ENCODE results near the gene ZBTB38. TPM values are rescaled to one million over a fixed set of nuclear protein-coding genes. Genes with fewer than 3 reads are reported as not detected.
A peak's percentile ranks its signal among the peaks of the same experiment; 100 is the strongest.

The ZBTB38 gene
- total and polyA plus RNA-seq, 2 of the 13 experiments (the other 11 are each of a cell fraction or from before 2014, with no cell fraction given): 26.8 to 51.7 TPM

DNA sequence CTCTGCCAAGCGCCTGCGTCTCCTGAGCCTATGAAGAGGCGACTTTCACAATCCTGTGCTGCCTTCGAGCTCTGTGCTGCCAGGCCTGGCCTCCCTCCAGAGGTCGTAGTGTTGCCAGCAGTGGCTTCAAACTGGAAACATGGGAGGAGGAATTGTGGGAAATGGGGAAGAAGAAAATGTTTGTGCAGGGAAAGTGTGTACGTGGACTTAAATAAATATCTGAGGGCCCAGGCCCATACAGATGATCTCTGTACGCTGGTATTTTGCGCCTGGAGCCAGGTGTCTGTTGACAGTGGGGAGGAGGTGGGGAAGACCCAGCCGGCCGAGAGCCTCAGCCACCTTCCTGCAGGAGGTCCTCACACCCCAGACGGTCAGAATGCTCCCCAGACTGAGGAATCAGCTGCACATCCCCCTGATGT lies 44.6 kb downstream of the ZBTB38 start (continued):
- TF ChIP-seq, protein P1, sequence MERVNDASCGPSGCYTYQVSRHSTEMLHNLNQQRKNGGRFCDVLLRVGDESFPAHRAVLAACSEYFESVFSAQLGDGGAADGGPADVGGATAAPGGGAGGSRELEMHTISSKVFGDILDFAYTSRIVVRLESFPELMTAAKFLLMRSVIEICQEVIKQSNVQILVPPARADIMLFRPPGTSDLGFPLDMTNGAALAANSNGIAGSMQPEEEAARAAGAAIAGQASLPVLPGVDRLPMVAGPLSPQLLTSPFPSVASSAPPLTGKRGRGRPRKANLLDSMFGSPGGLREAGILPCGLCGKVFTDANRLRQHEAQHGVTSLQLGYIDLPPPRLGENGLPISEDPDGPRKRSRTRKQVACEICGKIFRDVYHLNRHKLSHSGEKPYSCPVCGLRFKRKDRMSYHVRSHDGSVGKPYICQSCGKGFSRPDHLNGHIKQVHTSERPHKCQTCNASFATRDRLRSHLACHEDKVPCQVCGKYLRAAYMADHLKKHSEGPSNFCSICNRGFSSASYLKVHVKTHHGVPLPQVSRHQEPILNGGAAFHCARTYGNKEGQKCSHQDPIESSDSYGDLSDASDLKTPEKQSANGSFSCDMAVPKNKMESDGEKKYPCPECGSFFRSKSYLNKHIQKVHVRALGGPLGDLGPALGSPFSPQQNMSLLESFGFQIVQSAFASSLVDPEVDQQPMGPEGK (CRISPR knock-in tag; IDR thresholded peaks at IDR 0.05): peak; percentile 46
- TF ChIP-seq, protein P2, sequence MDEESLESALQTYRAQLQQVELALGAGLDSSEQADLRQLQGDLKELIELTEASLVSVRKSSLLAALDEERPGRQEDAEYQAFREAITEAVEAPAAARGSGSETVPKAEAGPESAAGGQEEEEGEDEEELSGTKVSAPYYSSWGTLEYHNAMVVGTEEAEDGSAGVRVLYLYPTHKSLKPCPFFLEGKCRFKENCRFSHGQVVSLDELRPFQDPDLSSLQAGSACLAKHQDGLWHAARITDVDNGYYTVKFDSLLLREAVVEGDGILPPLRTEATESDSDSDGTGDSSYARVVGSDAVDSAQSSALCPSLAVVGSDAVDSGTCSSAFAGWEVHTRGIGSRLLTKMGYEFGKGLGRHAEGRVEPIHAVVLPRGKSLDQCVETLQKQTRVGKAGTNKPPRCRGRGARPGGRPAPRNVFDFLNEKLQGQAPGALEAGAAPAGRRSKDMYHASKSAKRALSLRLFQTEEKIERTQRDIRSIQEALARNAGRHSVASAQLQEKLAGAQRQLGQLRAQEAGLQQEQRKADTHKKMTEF (CRISPR knock-in tag; IDR thresholded peaks at IDR 0.05): peak; percentile 74
- TF ChIP-seq CBX1 (IDR thresholded peaks at IDR 0.05; ENCODE audit: low read depth) (peak; percentile 38), ZBTB33 (CRISPR knock-in tag; IDR thresholded peaks at IDR 0.05) (peak; percentile 54), MTERF4 (CRISPR knock-in tag; IDR thresholded peaks at IDR 0.05) (0 out of 2 replicates have a peak, but pooled peaks have one; percentile 32), TOE1 (CRISPR knock-in tag; IDR thresholded peaks at IDR 0.05) (no peak), DR1 (CRISPR knock-in tag; IDR thresholded peaks at IDR 0.05) (peak; percentile 33; the same call in 1 of the 2 replicates), IRF9 (CRISPR knock-in tag; IDR thresholded peaks at IDR 0.05; ENCODE audit: borderline replicate concordance) (no peak), RELA (CRISPR knock-in tag; IDR thresholded peaks at IDR 0.05) (no peak), DNMT3B (CRISPR knock-in tag; conservative IDR thresholded peaks at IDR 0.05) (no peak), ZFP1 (CRISPR knock-in tag; IDR thresholded peaks at IDR 0.05) (peak; percentile 25; the same call in 1 of the 2 replicates), AHR (CRISPR knock-in tag; IDR thresholded peaks at IDR 0.05) (no peak), KLF15 (CRISPR knock-in tag; IDR thresholded peaks at IDR 0.05; ENCODE audit: borderline replicate concordance) (no peak), ETV5 (CRISPR knock-in tag; IDR thresholded peaks at IDR 0.05; ENCODE audit: borderline replicate concordance) (0 out of 2 replicates have a peak, but pooled peaks have one; percentile 45), NAIF1 (CRISPR knock-in tag; IDR thresholded peaks at IDR 0.05; ENCODE audit: borderline replicate concordance) (no peak), PTBP1 (IDR thresholded peaks at IDR 0.05; ENCODE audit: low read depth, low read length, poor library complexity, severe bottlenecking) (no peak), NFE2L1 (CRISPR knock-in tag; IDR thresholded peaks at IDR 0.05; ENCODE audit: borderline replicate concordance) (no peak), NPAS2 (CRISPR knock-in tag; IDR thresholded peaks at IDR 0.05; ENCODE audit: borderline replicate concordance) (no peak), SIX4 (CRISPR knock-in tag; IDR thresholded peaks at IDR 0.05) (0 out of 2 replicates have a peak, but pooled peaks have one; percentile 44), ATRX (CRISPR knock-in tag; IDR thresholded peaks at IDR 0.05; ENCODE audit: borderline replicate concordance) (no peak), SALL1 (CRISPR knock-in tag; IDR thresholded peaks at IDR 0.05) (peak; percentile 92)
- TF ChIP-seq, protein P3, sequence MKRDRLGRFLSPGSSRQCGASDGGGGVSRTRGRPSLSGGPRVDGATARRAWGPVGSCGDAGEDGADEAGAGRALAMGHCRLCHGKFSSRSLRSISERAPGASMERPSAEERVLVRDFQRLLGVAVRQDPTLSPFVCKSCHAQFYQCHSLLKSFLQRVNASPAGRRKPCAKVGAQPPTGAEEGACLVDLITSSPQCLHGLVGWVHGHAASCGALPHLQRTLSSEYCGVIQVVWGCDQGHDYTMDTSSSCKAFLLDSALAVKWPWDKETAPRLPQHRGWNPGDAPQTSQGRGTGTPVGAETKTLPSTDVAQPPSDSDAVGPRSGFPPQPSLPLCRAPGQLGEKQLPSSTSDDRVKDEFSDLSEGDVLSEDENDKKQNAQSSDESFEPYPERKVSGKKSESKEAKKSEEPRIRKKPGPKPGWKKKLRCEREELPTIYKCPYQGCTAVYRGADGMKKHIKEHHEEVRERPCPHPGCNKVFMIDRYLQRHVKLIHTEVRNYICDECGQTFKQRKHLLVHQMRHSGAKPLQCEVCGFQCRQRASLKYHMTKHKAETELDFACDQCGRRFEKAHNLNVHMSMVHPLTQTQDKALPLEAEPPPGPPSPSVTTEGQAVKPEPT (CRISPR knock-in tag; IDR thresholded peaks at IDR 0.05; ENCODE audit: low read depth): peak; percentile 83; the same call in 1 of the 2 replicates

Data from HepG2 (cell line).